Sigmoid colon (tissue), 4 donors: ENCODE data around the gene FBXW5.

ENCODE experiments used
- CTCF ChIP-seq, 4 experiments: fragments of 450-650 bp in 3 of 4; fragments of 200-600 bp in 1 of 4; IDR thresholded peaks; one replicate each; pipeline ENCODE4 v1.5.1; 2016 to 2019; ENCODE audit warnings: antibody characterized with exemption in 4 of 4, mild to moderate bottlenecking in 3 of 4, moderate library complexity in 2 of 4
- POLR2A ChIP-seq, 2 donors: fragments of 450-650 bp; IDR thresholded peaks; one replicate each; pipeline ENCODE4 v1.6.1; 2016; ENCODE audit warnings: antibody characterized with exemption in 2 of 2, mild to moderate bottlenecking in 2 of 2, moderate library complexity in 2 of 2
- POLR2AphosphoS5 ChIP-seq, 4 donors: sonication (generic); formaldehyde crosslinking; IDR thresholded peaks; one replicate each; pipeline ENCODE4 v1.6.1; 2017; ENCODE audit warnings: antibody characterized with exemption in 4 of 4

DNA sequence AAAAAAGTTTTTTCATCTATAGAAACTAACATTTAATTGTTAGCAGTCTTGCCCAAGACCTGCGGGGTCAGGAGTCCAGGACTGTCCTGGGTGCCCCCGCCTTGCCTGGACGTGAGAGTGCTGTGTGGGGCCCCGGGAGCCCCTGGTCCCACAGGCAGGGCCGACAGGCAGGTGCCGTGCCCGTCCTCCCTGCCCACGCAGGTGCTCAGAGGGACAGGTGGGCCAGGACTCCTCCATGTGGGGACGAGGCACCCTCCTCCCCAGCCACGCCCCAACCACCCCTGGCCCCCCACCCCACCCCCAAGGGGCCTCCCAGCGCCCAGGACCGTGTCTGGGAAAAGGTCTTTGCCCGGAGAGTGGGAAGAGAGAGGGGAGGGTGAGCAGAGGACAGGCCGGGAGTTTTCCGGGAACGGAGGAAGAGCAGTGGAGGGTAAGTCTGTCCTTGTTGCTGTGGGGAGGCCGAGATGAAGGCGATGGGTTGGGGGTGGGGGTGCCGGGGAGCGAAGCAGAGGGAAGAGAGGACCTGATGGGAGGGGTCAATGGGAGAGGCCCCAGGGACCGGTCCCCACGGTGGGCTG lies 4.8 kb upstream of the FBXW5 start:
- TF ChIP-seq POLR2A (IDR thresholded peaks at IDR 0.05) (no peak), CTCF (IDR thresholded peaks at IDR 0.05) (no peak), POLR2AphosphoS5 (IDR thresholded peaks at IDR 0.05) (no peak)
